ENCODE data around the gene REM2. TPM values are rescaled to one million over a fixed set of nuclear protein-coding genes. Genes with fewer than 3 reads are reported as not detected.
A peak's percentile ranks its signal among the peaks of the same experiment; 100 is the strongest.

REM2 gene
- total RNA-seq, 1 donor from 2014 or later = 0.36 TPM

GRCh38 chr14:22845821-22846625 lies 37.0 kb upstream of the REM2 start:
- DNase-seq (ENCODE audit: low spot score) = no peak
- no peak for TF ChIP-seq CTCF (IDR thresholded peaks at IDR 0.05; ENCODE audit: unreplicated experiment)
- Mint-ChIP-seq H3K27me3 (ENCODE audit: unreplicated experiment) (peaks cover 16% of the 10 kb centered on the region), H3K9me3 (ENCODE audit: unreplicated experiment) (no peaks in the 10 kb centered on the region), H3K27ac (ENCODE audit: unreplicated experiment) (peak overlapping the region; percentile 31), H3K4me3 (ENCODE audit: unreplicated experiment) (no peak overlapping the region), H3K4me1 (ENCODE audit: unreplicated experiment) (peaks cover 52% of the 10 kb centered on the region), H3K36me3 (ENCODE audit: low read depth, unreplicated experiment) (peaks cover 49% of the 10 kb centered on the region)

- no peak overlapping the region for H3K27ac Mint-ChIP-seq (ENCODE audit: unreplicated experiment)
- H3K4me1 Mint-ChIP-seq (ENCODE audit: unreplicated experiment) = peaks cover 55% of the 10 kb centered on the region
- H3K9me3 Mint-ChIP-seq (ENCODE audit: unreplicated experiment) = no peaks in the 10 kb centered on the region
- no peak overlapping the region for H3K4me3 Mint-ChIP-seq (ENCODE audit: unreplicated experiment)
- peaks cover 43% of the 10 kb centered on the region for H3K36me3 Mint-ChIP-seq (ENCODE audit: low read depth, unreplicated experiment)
- TF ChIP-seq CTCF (IDR thresholded peaks at IDR 0.05; ENCODE audit: unreplicated experiment) = no peak
- H3K27me3 Mint-ChIP-seq (ENCODE audit: unreplicated experiment) = peaks cover 16% of the 10 kb centered on the region
- no peak for DNase-seq (ENCODE audit: low spot score)
Observed at GRCh38 chr14:22846811-22847307, 36.2 kb upstream of the REM2 start.

GRCh38 chr14:22847661-22848341 lies 35.2 kb upstream of the REM2 start:
- peaks cover 48% of the 10 kb centered on the region for H3K4me1 Mint-ChIP-seq (ENCODE audit: unreplicated experiment)
- H3K9me3 Mint-ChIP-seq (ENCODE audit: unreplicated experiment) = no peaks in the 10 kb centered on the region
- peak overlapping the region; percentile 82 for H3K27ac Mint-ChIP-seq (ENCODE audit: unreplicated experiment)
- no peak for TF ChIP-seq CTCF (IDR thresholded peaks at IDR 0.05; ENCODE audit: unreplicated experiment)
- H3K36me3 Mint-ChIP-seq (ENCODE audit: low read depth, unreplicated experiment) = peaks cover 34% of the 10 kb centered on the region
- DNase-seq (ENCODE audit: low spot score) = no peak
- H3K4me3 Mint-ChIP-seq (ENCODE audit: unreplicated experiment) = peak overlapping the region; percentile 37
- peaks cover 16% of the 10 kb centered on the region for H3K27me3 Mint-ChIP-seq (ENCODE audit: unreplicated experiment)

GRCh38 chr14:22848351-22849164 lies 34.5 kb upstream of the REM2 start:
- no peak overlapping the region for H3K4me3 Mint-ChIP-seq (ENCODE audit: unreplicated experiment)

More at GRCh38 chr14:22848351-22849164, 34.5 kb upstream of the REM2 start:
- Mint-ChIP-seq H3K27ac (ENCODE audit: unreplicated experiment) (peak overlapping the region; percentile 75), H3K36me3 (ENCODE audit: low read depth, unreplicated experiment) (peaks cover 26% of the 10 kb centered on the region), H3K27me3 (ENCODE audit: unreplicated experiment) (peaks cover 16% of the 10 kb centered on the region), H3K4me1 (ENCODE audit: unreplicated experiment) (peaks cover 43% of the 10 kb centered on the region), H3K9me3 (ENCODE audit: unreplicated experiment) (no peaks in the 10 kb centered on the region)
- TF ChIP-seq CTCF (IDR thresholded peaks at IDR 0.05; ENCODE audit: unreplicated experiment) = no peak
- no peak for DNase-seq (ENCODE audit: low spot score)

Data from endothelial cell (in vitro differentiated cells).